Effector memory CD4-positive, alpha-beta T cell (primary cell): Measurements from ENCODE around the gene WIPI1.

Source experiments
- DNase-seq, 3 donors: peaks; one replicate each; pipeline ENCODE4 v3.0.0-alpha.2; 2020
- H3K27ac ChIP-seq: 2 replicates; pipeline ENCODE4 v1.7.0; 2013; ENCODE audit warnings: mild to moderate bottlenecking, low read length, moderate library complexity; ENCODE audit not compliant: insufficient read depth, poor library complexity, severe bottlenecking
- H3K27me3 ChIP-seq: replicated peaks from 2 replicates; pipeline ENCODE4 v1.7.0; 2013; ENCODE audit warnings: mild to moderate bottlenecking, low read length; ENCODE audit not compliant: insufficient read depth, control insufficient read depth, poor library complexity, severe bottlenecking
- H3K36me3 ChIP-seq: 2 replicates; pipeline ENCODE4 v1.7.0; 2013; ENCODE audit warnings: mild to moderate bottlenecking, low read length, moderate library complexity; ENCODE audit not compliant: control insufficient read depth, insufficient read depth
- H3K4me1 ChIP-seq: 2 replicates; pipeline ENCODE4 v1.7.0; 2013; ENCODE audit warnings: low read length, mild to moderate bottlenecking; ENCODE audit not compliant: control insufficient read depth, insufficient read depth, poor library complexity, severe bottlenecking
- H3K4me3 ChIP-seq: 2 replicates; pipeline ENCODE4 v1.7.0; 2013; ENCODE audit warnings: low read length, low read depth, mild to moderate bottlenecking; ENCODE audit not compliant: insufficient read depth, poor library complexity, severe bottlenecking
- H3K9me3 ChIP-seq: 2 replicates; pipeline ENCODE4 v1.7.0; 2013; ENCODE audit warnings: mild to moderate bottlenecking, low read length, moderate library complexity; ENCODE audit not compliant: control insufficient read depth

The WIPI1 gene

DNA sequence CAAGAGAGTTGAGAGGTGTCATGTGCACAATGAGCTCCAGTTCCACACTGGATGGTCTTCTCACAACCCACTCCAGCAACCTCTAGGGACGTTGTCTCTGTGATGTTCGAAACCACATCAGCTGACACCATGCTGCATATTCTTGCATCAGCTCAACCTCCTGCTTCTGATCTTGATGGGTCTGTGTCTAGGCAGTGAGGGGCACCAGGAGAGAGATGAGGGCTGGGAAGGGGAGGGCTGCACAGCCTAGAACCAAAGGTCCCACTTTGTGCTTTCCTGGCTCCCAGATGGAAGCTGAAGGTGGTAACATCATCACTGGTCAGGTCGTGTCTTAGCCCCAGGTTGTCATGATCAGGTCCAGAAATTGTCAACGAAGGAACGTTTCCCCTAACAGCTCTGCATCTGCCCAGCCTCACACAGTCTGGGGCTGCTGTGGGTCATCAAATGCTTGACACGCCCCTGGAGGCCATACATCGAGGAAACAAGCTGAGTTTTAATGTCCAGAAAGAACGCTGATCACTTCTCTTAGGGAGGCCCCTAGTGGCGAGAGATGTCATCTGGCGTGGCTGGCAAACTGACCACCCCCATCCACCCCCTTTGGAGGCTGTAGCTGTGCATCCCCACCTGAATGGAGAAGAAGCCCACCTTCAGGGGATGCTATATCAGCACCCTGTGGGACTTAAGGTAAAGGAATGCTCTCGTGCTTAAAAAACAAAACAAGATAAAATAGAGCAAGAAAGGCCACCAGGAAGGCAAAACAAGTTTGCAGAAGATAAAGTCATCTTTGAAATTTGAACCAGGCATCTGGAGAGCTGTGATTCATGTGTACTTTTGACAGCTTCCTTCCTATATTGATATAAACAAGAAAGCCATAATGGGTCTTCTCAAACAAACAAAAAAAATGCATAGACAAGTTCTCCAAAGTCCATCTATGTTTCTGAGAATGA is 58.3 kb downstream of the WIPI1 start:
- Histone ChIP-seq H3K9me3 (peaks cover 8% of the 10 kb centered on the region), H3K27ac (no peak overlapping the region), H3K27me3 (no peaks in the 10 kb centered on the region), H3K36me3 (peaks cover 5% of the 10 kb centered on the region), H3K4me3 (no peak overlapping the region), H3K4me1 (peaks cover 21% of the 10 kb centered on the region)
- no peak for DNase-seq

DNA sequence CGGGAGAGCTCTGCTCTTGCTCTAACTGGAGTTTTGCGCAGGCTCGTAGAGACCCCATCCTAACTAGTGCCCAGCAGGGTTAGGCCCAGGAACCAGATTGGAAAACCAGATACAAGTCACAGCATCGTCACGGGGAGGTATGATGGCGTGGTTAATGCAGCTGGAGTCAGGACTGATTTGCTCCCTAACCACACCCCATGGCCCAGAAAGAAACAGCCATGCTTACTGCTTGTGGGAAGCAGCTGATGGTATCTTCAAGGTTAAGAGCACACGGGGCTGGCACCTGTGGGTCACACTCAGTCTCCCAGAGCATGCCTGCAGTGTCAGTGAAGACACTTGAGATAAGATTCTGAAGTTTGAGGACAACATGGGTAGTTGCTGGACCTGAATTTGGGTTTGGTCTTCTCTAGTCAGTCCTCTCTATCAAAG is 60.2 kb downstream of the WIPI1 start:
- Histone ChIP-seq H3K27ac (no peak overlapping the region), H3K9me3 (peaks cover 8% of the 10 kb centered on the region), H3K4me3 (no peak overlapping the region), H3K4me1 (peaks cover 21% of the 10 kb centered on the region), H3K36me3 (peaks cover 5% of the 10 kb centered on the region), H3K27me3 (no peaks in the 10 kb centered on the region)
- DNase-seq, result no peak

DNA sequence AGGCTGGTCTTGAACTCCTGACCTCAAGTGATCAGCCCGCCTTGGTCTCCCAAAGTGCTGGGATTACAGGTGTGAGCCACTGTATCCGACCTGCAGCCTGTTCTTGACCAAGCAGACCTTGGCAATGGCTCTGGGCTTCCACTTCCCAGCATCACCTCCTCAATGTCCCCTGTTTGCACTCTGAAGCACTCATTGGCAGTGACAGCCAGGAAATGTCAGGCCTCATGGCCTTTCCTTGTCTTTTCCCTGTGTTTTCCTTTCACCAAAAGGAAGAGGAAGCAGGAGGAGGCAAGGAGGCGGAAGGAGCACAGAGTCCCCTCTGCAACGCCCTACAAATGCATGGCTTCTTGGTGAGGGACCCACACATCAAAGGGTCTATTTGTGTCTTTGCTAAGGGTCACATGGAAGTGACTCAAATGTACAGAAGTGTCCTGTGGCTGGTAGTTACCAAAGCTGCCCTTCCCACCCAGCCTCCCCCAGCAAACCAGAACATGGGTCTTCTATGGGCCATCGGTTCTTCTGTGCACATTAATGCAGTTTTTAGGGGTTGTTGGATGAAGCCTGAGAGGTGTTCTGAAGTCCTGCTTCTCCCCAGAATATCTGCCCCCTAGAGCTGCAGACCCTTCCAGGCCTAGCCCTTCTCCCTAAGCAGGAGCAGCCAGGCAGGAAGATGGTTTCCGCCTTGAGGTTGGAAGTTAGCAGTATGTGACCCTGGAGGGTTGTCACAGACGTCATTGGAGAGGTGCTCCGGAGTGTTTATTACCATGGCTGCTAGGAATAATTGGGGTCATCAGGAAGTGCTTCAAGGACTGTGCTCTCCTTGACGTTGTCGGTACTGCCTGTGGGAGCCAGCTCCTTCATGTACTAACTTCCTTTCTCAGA is 60.8 kb downstream of the WIPI1 start:
- Histone ChIP-seq H3K27me3 (no peaks in the 10 kb centered on the region), H3K9me3 (peaks cover 8% of the 10 kb centered on the region), H3K4me3 (no peak overlapping the region), H3K27ac (no peak overlapping the region), H3K36me3 (peaks cover 5% of the 10 kb centered on the region), H3K4me1 (peaks cover 21% of the 10 kb centered on the region)
- peak in 2 of 3 donors; percentile 3 to 8 for DNase-seq

DNA sequence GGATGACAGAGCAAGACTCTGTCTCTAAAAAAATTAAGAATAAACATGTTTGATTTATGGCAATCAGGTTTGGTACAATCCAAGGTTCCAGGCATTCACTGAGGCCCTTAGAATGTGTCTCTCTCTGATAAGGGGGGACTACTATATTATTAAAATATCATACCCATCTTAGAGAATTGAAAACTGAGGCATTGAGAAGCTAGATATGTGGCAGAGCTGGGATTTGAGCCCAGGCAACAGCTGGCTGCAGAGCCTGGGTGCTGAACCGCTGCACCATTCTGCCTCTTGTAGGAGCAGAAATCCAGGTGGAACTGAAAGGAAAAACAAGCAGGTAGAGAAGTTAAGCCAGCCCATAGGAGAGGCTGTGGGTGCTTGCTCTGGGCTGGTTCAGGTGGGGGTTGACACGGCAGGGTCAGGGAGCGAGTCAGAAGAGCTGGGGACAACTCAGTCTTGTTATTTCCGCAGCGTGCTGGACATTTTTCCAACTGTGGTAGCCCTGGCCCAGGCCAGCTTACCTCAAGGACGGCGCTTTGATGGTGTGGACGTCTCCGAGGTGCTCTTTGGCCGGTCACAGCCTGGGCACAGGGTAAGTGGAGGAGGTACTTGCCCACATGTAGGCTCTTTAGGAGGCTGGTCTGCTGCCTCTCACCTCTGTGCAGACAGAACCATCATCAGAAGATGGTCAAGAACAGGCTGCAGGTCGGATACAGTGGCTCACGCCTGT is 62.5 kb downstream of the WIPI1 start:
- Histone ChIP-seq H3K27ac (no peak overlapping the region), H3K9me3 (peaks cover 8% of the 10 kb centered on the region), H3K4me1 (peaks cover 15% of the 10 kb centered on the region), H3K4me3 (no peak overlapping the region), H3K27me3 (no peaks in the 10 kb centered on the region), H3K36me3 (peaks cover 5% of the 10 kb centered on the region)
- no peak for DNase-seq

- Histone ChIP-seq H3K27ac (no peak overlapping the region), H3K4me3 (no peak overlapping the region), H3K9me3 (peaks cover 8% of the 10 kb centered on the region), H3K4me1 (no peaks in the 10 kb centered on the region), H3K36me3 (peaks cover 5% of the 10 kb centered on the region), H3K27me3 (no peaks in the 10 kb centered on the region)
- DNase-seq, result no peak
These were observed 65.6 kb downstream of the WIPI1 start for GRCh38 chr17:68391561-68392268.

- Histone ChIP-seq H3K36me3 (peaks cover 5% of the 10 kb centered on the region), H3K9me3 (peaks cover 8% of the 10 kb centered on the region), H3K4me1 (no peaks in the 10 kb centered on the region), H3K4me3 (no peak overlapping the region), H3K27ac (no peak overlapping the region), H3K27me3 (no peaks in the 10 kb centered on the region)
- no peak for DNase-seq
These were observed 66.3 kb downstream of the WIPI1 start for GRCh38 chr17:68390888-68391545.

DNA sequence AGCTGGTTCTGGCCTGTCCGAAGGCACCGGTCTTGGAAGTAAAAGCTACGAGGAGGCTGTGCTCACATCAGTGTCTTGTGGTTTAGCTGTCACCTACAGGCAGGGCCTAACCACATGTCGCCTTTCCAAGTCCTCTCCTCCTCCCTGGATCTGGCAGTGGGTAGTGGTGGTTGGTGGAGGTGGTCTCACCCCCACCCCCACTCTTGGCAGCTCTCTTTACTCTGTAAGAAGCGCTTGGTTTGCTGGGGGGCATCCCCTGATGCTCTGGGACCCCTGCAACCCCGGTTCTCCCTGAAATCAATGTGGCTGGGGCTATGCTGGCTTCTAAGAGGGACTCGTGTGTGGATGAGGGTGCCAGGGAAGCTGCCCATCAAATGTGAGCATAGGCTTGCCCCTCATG is 68.3 kb downstream of the WIPI1 start:
- no peaks in the 10 kb centered on the region for H3K9me3 ChIP-seq
- no peak overlapping the region for H3K4me3 ChIP-seq
- H3K4me1 ChIP-seq, result peaks cover under 1% of the 10 kb centered on the region
- no peak overlapping the region for H3K27ac ChIP-seq
- no peaks in the 10 kb centered on the region for H3K36me3 ChIP-seq
- no peak for DNase-seq
- H3K27me3 ChIP-seq, result no peaks in the 10 kb centered on the region

DNA sequence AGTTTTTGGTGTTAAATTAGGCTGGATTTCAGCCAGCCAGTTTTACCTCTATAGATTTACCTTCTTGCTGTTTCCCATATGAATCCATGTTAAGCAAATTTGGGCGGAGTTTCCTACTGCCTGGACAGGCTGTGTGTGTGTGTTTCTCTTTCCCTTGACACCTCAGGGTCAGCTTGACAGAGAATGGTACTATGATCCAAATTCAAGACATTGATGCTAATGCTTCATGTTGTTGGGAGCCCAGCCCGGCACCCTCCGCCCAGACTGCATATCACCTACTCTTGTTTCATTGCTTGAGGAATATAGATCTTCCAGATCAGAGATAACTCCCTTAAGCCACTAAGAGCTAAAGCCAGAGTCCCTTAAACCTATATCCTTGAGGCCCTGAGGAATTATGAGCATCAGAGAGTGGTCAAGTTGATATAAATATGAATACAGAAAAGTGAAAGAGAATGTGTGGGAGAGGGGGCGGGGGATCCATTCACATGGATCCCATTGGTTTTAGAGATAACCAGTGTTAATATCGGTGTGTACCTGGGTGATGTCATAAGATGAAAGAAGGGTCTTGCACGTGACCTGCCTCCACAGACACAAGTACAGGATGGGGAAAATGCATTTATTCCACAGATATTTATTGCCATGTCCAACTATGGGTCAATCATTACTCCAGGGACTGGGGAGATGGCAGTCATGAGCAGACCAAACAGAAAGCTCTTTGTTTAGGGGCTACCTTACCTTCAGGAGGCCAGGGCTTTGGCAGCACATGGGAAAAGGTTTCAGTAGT is 69.7 kb downstream of the WIPI1 start:
- peaks cover 8% of the 10 kb centered on the region for H3K4me1 ChIP-seq

More for the DNA sequence above, 69.7 kb downstream of the WIPI1 start:
- no peaks in the 10 kb centered on the region for H3K36me3 ChIP-seq
- no peaks in the 10 kb centered on the region for H3K27me3 ChIP-seq
- no peaks in the 10 kb centered on the region for H3K9me3 ChIP-seq
- H3K27ac ChIP-seq, result no peak overlapping the region
- no peak overlapping the region for H3K4me3 ChIP-seq
- no peak for DNase-seq
